ENCODE measurements around the gene PCCA.

DNA sequence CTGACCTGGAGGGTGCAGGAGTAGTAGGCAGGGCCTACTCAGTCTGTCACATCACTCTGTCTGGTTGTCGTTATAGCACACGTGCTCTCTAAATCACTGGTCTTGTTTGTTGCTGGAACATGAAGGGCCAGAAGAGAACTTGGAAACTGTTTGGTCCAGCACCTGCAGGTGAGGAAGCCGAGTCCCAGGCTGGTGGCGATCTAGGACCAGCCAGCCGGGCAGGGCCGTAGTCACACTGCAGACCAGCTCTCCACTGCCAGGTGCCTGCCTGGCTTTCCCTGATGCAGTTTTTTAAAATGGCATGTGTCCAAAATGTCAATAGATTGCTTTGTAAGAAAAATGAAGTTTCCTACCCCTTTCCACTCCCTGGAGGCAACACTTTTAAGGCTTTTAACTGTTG is 446.0 kb downstream of the PCCA start:
- TF ChIP-seq, protein P1, sequence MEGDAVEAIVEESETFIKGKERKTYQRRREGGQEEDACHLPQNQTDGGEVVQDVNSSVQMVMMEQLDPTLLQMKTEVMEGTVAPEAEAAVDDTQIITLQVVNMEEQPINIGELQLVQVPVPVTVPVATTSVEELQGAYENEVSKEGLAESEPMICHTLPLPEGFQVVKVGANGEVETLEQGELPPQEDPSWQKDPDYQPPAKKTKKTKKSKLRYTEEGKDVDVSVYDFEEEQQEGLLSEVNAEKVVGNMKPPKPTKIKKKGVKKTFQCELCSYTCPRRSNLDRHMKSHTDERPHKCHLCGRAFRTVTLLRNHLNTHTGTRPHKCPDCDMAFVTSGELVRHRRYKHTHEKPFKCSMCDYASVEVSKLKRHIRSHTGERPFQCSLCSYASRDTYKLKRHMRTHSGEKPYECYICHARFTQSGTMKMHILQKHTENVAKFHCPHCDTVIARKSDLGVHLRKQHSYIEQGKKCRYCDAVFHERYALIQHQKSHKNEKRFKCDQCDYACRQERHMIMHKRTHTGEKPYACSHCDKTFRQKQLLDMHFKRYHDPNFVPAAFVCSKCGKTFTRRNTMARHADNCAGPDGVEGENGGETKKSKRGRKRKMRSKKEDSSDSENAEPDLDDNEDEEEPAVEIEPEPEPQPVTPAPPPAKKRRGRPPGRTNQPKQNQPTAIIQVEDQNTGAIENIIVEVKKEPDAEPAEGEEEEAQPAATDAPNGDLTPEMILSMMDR (IDR thresholded peaks at IDR 0.05; ENCODE audit: insufficient read depth, low read length, poor library complexity, severe bottlenecking), result no peak
- no peak for TF ChIP-seq EZH2phosphoT487 (conservative IDR thresholded peaks at IDR 0.05; ENCODE audit: low read length)
